Lower leg skin (tissue), 4 donors: ENCODE data around the gene CDH20. TPM values are rescaled to one million over a fixed set of nuclear protein-coding genes. Genes with fewer than 3 reads are reported as not detected.

ENCODE experiments used
- DNase-seq, 2 donors: peaks; one replicate each; pipeline ENCODE4 v3.0.0-alpha.2; 2019; ENCODE audit warnings: low spot score in 2 of 2
- H3K4me3 ChIP-seq: fragments of 200-600 bp; sonication (generic); 2 replicates; pipeline ENCODE4 v1.5.1; 2017; ENCODE audit warnings: mild to moderate bottlenecking, low read depth; ENCODE audit not compliant: poor library complexity, severe bottlenecking
- POLR2A ChIP-seq, 2 donors: fragments of 450-650 bp; IDR thresholded peaks; one replicate each; pipeline ENCODE4 v1.6.1; 2016 to 2017; ENCODE audit warnings: antibody characterized with exemption in 2 of 2, mild to moderate bottlenecking in 1 of 2, moderate library complexity in 1 of 2
- WGBS, 2 donors: methylation state at CpG; one replicate each; pipeline ENCODE4 v1.1.5; 2018; 5-methylcytosine and 5-hydroxymethylcytosine counted together
- intact Hi-C: fragments of 100-400 bp; cut with DNase I; formaldehyde crosslinking; loops from one replicate; pipeline ENCODE4 v1.15.0; 2023; ENCODE audit warnings: low total_unique reads
- total RNA-seq, 4 donors: library from RNA; depleted of rRNA; stranded (reverse); fragments of >200 nt; gene quantifications; one replicate each; pipeline ENCODE4 v1.1.0, GENCODE V29; 2016
- TF ChIP-seq, protein P1 (sequence below), 3 donors: fragments of 450-650 bp; IDR thresholded peaks; one replicate each; pipeline ENCODE4 v1.5.1; 2016; ENCODE audit warnings: antibody characterized with exemption in 3 of 3, mild to moderate bottlenecking in 3 of 3, moderate library complexity in 2 of 3

The CDH20 gene
- total RNA-seq, 4 donors from 2014 or later: 1.2 to 2.9 (median 2.4) TPM

DNA sequence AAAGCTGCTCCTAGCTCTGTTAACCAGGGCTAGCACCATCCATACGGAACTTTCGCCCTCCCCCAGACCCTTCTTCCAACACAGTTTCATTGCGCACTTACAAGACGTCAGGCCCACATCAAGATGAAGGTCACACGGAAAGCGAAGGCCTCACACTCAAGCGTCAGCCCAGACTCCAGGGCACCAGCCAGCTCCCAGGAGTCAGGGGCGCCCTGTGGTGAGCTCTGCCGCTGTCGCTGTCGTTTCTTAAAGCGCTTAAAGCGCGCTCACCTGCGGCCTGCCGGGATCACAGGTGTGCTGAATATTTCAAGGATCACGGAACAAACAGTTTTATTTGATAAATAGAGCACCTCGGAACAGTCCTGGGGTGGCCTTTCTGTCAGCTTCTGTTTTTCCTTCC lies 163.1 kb downstream of the CDH20 start:
- no peak for DNase-seq
- TF ChIP-seq POLR2A (IDR thresholded peaks at IDR 0.05): no peak
- TF ChIP-seq, protein P1, sequence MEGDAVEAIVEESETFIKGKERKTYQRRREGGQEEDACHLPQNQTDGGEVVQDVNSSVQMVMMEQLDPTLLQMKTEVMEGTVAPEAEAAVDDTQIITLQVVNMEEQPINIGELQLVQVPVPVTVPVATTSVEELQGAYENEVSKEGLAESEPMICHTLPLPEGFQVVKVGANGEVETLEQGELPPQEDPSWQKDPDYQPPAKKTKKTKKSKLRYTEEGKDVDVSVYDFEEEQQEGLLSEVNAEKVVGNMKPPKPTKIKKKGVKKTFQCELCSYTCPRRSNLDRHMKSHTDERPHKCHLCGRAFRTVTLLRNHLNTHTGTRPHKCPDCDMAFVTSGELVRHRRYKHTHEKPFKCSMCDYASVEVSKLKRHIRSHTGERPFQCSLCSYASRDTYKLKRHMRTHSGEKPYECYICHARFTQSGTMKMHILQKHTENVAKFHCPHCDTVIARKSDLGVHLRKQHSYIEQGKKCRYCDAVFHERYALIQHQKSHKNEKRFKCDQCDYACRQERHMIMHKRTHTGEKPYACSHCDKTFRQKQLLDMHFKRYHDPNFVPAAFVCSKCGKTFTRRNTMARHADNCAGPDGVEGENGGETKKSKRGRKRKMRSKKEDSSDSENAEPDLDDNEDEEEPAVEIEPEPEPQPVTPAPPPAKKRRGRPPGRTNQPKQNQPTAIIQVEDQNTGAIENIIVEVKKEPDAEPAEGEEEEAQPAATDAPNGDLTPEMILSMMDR (IDR thresholded peaks at IDR 0.05): no peak
- intact Hi-C loops: loop anchor here (10.0 kb wide), 1 partner anchor 682 kb away; no protein-coding TSS in a partner anchor
- H3K4me3 ChIP-seq: no peak overlapping the region
- WGBS, 2 donors: 84 to 88% methylated on average over 18 of the region's 18 CpGs

DNA sequence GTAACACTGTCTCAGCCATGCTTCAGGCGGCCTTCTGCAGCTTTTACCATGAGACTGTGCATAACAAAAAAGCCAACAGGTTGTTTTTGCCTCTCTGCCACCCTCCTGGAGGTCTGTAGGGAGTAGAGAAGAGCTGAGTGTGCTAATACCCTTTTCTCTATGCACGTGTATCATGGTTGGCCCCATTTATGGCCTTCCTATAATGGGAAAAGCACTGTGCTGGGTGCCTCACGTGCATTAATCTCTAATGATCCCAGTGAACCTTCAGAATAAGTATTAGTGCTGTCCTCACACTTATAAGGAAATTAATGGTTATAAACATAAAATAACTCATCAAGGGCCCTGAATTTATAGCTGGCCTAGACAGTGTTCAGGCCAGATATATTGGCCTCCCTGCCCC lies 164.2 kb downstream of the CDH20 start:
- TF ChIP-seq, protein P1 (IDR thresholded peaks at IDR 0.05): no peak
- no peak for TF ChIP-seq POLR2A (IDR thresholded peaks at IDR 0.05)
- intact Hi-C loops: loop anchor here (10.0 kb wide), 1 partner anchor 683 kb away; no protein-coding TSS in a partner anchor
- 91 to 92% methylated on average over 3 of the region's 3 CpGs for WGBS, 2 donors
- DNase-seq: no peak
- no peak overlapping the region for H3K4me3 ChIP-seq

DNA sequence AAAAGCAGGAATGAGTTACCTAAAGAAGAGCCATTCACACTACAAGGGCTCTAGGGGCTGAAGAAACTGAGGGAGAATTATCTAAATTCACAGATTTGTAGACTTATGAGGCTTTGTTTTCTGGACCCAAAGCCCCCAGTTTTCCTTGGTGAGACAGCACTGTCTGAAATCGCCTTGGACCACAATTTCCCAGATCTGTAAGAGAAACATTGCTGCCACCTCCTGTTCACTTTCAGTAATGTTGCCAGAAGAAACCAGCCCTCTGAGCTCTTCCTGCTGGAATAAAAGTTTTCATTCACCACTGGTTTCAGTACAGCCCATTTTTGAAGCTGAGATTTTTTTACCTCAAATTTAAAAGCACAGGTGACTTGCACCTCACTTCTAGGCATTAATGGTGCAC lies 169.2 kb downstream of the CDH20 start:
- peak in 1 of 2 donors; percentile 33 for DNase-seq
- intact Hi-C loops: loop anchor here (10.0 kb wide), 1 partner anchor 818 kb away; no protein-coding TSS in a partner anchor
- no peak overlapping the region for H3K4me3 ChIP-seq
- 0 to 5% methylated on average over 1 of the region's 1 CpG for WGBS, 2 donors
- TF ChIP-seq, protein P1 (IDR thresholded peaks at IDR 0.05): no peak
- no peak for TF ChIP-seq POLR2A (IDR thresholded peaks at IDR 0.05)

DNA sequence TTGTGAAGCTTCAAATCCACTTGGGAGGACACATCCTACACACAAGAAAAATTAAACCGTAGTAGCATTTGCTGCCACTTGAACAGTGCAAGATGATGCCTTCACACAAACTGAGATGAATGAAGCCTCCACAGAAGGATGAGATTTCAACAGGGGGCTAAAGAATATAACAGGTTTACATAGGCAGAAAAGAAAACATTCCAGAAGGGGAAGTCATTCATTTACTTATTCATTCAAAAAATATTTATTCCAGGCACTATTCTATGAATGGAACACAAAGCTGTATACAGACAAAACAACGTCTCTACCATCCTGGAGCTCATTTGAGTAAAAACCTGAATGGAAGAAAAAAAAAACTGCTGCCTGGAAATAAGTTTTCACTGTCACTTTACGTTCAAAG lies 170.5 kb downstream of the CDH20 start:
- no peak for TF ChIP-seq POLR2A (IDR thresholded peaks at IDR 0.05)
- TF ChIP-seq, protein P1 (IDR thresholded peaks at IDR 0.05): no peak
- no peak overlapping the region for H3K4me3 ChIP-seq
- intact Hi-C loops: loop anchor here (10.0 kb wide), 1 partner anchor 819 kb away; no protein-coding TSS in a partner anchor
- WGBS, 2 donors: 50 to 58% methylated on average over 3 of the region's 3 CpGs
- no peak for DNase-seq

DNA sequence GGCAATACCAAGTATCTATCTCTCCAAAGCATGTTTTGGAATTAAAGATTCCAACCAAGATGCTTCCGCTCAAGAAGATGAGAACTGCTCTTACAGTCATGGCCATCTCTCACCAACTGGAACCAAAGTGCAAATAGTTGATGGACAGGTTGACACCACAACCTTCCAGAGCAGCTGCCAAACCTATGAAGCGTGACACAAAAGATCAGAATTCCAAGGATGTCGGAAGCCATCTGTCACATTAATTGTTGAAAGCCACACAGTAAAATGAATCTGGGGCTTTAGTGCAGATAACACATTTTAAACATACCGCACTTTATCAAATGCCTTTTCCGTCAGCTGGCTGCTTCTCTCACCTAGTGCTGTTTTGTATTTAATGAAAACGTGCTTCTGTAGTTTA lies 195.7 kb downstream of the CDH20 start:
- no peak overlapping the region for H3K4me3 ChIP-seq
- no peak for TF ChIP-seq POLR2A (IDR thresholded peaks at IDR 0.05)
- TF ChIP-seq, protein P1 (IDR thresholded peaks at IDR 0.05): no peak
- no peak for DNase-seq
- WGBS, 2 donors: 93% methylated on average over 6 of the region's 6 CpGs
- intact Hi-C loops: no loop called here

DNA sequence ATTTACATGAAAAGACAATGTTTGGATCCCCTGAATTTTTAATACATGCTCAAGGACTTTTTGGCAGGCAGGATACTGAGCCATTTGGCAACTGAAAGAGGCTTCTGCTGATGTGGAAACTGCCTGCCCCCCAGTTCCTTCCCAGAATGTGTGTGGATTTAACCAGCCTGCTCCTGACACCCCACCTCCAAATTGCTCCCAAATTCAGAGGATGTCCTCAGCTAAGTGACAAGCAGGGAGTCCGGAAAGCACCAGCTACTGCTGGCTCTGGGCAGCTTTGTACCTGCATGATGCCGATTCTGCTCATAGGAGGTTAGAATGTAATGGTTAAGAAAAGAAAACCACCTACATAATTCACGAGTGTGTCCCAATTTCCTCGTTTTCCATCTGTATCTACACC lies 197.5 kb downstream of the CDH20 start:
- WGBS, 2 donors: 74 to 81% methylated on average over 4 of the region's 4 CpGs
- no peak for DNase-seq
- intact Hi-C loops: no loop called here
- TF ChIP-seq POLR2A (IDR thresholded peaks at IDR 0.05): no peak
- TF ChIP-seq, protein P1 (IDR thresholded peaks at IDR 0.05): no peak
- no peak overlapping the region for H3K4me3 ChIP-seq
